ENCODE data around the gene ALDH1A2. TPM values are rescaled to one million over a fixed set of nuclear protein-coding genes. Genes with fewer than 3 reads are reported as not detected.

Gene ALDH1A2
- total and polyA plus RNA-seq, 4 donors, result 3.6 to 28.4 (median 9.5) TPM

Other genes starting within 250 kb of the ALDH1A2 start
- gene AQP9, start 72.7 kb upstream of the ALDH1A2 start, total RNA-seq, result 10 to 100 TPM; 12.5 to 31.3 TPM
- gene AQP9, start 72.7 kb upstream of the ALDH1A2 start, polyA plus RNA-seq, result 100 to 1,000 TPM in 1 of 2 donors, 1 to 10 TPM in 1; 6.1 to 329 TPM

Measured in lung (tissue), 4 donors.